HCT116 (cell line): Measurements from ENCODE around the gene SLC16A11.

Experiments
- EZH2phosphoT487 ChIP-seq: fragments of 200-600 bp; IDR thresholded peaks from 2 replicates; pipeline ENCODE4 v1.6.1; 2018; ENCODE audit warnings: antibody characterized with exemption, borderline replicate concordance
- POLR2A ChIP-seq: IDR thresholded peaks from 2 replicates; pipeline ENCODE4 v1.7.0; 2011; ENCODE audit warnings: borderline replicate concordance; ENCODE audit not compliant: insufficient read depth, insufficient read length; ENCODE audit errors: extremely low read depth
- POLR2AphosphoS5 ChIP-seq: IDR thresholded peaks from 2 replicates; pipeline ENCODE4 v1.6.1; 2011; ENCODE audit warnings: mild to moderate bottlenecking, low read depth, low read length, moderate library complexity
- SIN3A ChIP-seq: IDR thresholded peaks from 2 replicates; pipeline ENCODE4 v1.6.1; 2012; ENCODE audit warnings: low read depth
- SP1 ChIP-seq: IDR thresholded peaks from 2 replicates; pipeline ENCODE4 v1.6.1; 2012; ENCODE audit warnings: low read depth
- TCF7L2 ChIP-seq: IDR thresholded peaks from 2 replicates; pipeline ENCODE4 v1.7.0; 2011; ENCODE audit warnings: borderline replicate concordance, inconsistent platforms; ENCODE audit not compliant: insufficient read depth, insufficient read length; ENCODE audit errors: extremely low read depth
- TF ChIP-seq, protein P1 (sequence below), 3 experiments: fragments of 200-600 bp in 1 of 3; sonication (generic) in 1 of 3; IDR thresholded peaks in 2 of 3; conservative IDR thresholded peaks in 1 of 3; 2 replicates each; pipeline ENCODE4 v1.5.1; 2012 to 2017; ENCODE audit warnings: low read depth in 2 of 3, low read length in 2 of 3, antibody characterized with exemption in 1 of 3, borderline replicate concordance in 1 of 3, control low read depth in 1 of 3, mild to moderate bottlenecking in 1 of 3, mixed read lengths in 1 of 3, mixed run types in 1 of 3, moderate library complexity in 1 of 3; ENCODE audit not compliant: insufficient read depth in 1 of 3

DNA sequence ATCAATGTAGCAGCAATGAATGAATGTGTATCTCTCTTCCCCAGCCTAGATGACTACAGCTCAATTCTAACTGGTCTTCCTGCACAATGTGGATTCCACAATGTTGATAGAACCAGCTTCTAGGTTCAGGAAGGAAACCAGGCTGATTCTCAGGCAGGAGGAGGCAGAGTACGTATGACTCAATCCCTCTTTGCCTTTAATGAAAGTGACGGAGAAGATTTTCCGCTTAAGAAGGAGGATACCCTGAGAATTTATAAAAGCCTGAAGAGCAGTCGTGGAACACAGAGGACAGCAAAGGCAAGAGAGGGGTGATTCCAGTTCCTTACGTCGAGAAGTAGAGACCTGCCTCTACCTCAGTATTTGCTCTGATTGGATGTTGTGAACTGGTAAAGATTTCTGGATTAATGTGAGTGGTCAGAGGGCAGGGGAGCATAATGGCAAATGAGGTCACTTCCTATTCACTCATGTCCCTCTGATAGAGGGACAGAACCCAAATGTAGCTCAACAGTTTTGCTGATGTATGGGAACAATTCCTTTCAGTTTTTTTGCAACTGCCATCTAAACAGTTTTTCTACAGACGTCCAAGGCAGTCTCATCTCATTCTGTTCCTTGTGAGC, 15.0 kb upstream of the SLC16A11 start:
- TF ChIP-seq, protein P1, sequence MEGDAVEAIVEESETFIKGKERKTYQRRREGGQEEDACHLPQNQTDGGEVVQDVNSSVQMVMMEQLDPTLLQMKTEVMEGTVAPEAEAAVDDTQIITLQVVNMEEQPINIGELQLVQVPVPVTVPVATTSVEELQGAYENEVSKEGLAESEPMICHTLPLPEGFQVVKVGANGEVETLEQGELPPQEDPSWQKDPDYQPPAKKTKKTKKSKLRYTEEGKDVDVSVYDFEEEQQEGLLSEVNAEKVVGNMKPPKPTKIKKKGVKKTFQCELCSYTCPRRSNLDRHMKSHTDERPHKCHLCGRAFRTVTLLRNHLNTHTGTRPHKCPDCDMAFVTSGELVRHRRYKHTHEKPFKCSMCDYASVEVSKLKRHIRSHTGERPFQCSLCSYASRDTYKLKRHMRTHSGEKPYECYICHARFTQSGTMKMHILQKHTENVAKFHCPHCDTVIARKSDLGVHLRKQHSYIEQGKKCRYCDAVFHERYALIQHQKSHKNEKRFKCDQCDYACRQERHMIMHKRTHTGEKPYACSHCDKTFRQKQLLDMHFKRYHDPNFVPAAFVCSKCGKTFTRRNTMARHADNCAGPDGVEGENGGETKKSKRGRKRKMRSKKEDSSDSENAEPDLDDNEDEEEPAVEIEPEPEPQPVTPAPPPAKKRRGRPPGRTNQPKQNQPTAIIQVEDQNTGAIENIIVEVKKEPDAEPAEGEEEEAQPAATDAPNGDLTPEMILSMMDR (IDR thresholded peaks at IDR 0.05 in 2 of 3, conservative IDR thresholded peaks at IDR 0.05 in 1 of 3; ENCODE audit: borderline replicate concordance in 1 of 3, insufficient read depth in 1 of 3, low read depth in 2 of 3, low read length in 2 of 3): no peak
- no peak for TF ChIP-seq SIN3A
- TF ChIP-seq EZH2phosphoT487: no peak
- TF ChIP-seq POLR2A: no peak
- no peak for TF ChIP-seq SP1
- no peak for TF ChIP-seq TCF7L2
- no peak for TF ChIP-seq POLR2AphosphoS5
